ENCODE measurements around the gene TICAM1.

DNA sequence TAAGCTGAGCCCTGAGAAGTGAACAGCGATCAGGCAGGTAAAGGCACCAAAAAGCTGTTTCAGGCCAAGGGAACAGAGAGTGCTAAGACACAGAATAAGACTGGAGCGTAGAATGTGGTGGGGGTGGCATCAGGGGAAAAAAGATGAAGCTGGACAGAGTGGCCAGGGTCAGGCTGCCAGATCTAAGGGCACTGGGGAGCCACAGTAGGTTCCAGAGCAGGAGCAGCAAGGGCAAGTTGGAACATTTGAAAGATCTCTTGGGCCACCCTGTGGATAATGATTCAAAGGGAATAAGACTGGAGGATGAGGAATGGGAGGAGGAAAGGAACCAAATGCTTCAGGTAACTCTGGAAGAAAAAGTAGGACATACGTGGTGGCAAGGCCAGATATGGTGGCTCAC is 42.4 kb upstream of the TICAM1 start:
- TF ChIP-seq, protein P1, sequence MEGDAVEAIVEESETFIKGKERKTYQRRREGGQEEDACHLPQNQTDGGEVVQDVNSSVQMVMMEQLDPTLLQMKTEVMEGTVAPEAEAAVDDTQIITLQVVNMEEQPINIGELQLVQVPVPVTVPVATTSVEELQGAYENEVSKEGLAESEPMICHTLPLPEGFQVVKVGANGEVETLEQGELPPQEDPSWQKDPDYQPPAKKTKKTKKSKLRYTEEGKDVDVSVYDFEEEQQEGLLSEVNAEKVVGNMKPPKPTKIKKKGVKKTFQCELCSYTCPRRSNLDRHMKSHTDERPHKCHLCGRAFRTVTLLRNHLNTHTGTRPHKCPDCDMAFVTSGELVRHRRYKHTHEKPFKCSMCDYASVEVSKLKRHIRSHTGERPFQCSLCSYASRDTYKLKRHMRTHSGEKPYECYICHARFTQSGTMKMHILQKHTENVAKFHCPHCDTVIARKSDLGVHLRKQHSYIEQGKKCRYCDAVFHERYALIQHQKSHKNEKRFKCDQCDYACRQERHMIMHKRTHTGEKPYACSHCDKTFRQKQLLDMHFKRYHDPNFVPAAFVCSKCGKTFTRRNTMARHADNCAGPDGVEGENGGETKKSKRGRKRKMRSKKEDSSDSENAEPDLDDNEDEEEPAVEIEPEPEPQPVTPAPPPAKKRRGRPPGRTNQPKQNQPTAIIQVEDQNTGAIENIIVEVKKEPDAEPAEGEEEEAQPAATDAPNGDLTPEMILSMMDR (IDR thresholded peaks at IDR 0.05), result no peak
- TF ChIP-seq POLR2A (IDR thresholded peaks at IDR 0.05) (no peak), POLR2AphosphoS5 (IDR thresholded peaks at IDR 0.05) (no peak)

Data from breast epithelium (tissue), 3 donors.